Ureter (tissue), 1 donor: ENCODE data around the gene WFIKKN1. TPM values are rescaled to one million over a fixed set of nuclear protein-coding genes. Genes with fewer than 3 reads are reported as not detected.

Source experiments
- DNase-seq: peaks from one replicate; pipeline ENCODE4 v3.0.0-alpha.2; 2020; ENCODE audit warnings: low spot score
- total RNA-seq: library from RNA; stranded (reverse); gene quantifications from one replicate; pipeline ENCODE4 v1.2.4, GENCODE V29; 2023
- donor health status: DM: yes; HTN: yes; CAD: no.

The WFIKKN1 gene
- total RNA-seq, 1 donor from 2014 or later = 0.65 TPM

- no peak for DNase-seq
Measured at GRCh38 chr16:624526-625070, 6.2 kb upstream of the WFIKKN1 start.

DNA sequence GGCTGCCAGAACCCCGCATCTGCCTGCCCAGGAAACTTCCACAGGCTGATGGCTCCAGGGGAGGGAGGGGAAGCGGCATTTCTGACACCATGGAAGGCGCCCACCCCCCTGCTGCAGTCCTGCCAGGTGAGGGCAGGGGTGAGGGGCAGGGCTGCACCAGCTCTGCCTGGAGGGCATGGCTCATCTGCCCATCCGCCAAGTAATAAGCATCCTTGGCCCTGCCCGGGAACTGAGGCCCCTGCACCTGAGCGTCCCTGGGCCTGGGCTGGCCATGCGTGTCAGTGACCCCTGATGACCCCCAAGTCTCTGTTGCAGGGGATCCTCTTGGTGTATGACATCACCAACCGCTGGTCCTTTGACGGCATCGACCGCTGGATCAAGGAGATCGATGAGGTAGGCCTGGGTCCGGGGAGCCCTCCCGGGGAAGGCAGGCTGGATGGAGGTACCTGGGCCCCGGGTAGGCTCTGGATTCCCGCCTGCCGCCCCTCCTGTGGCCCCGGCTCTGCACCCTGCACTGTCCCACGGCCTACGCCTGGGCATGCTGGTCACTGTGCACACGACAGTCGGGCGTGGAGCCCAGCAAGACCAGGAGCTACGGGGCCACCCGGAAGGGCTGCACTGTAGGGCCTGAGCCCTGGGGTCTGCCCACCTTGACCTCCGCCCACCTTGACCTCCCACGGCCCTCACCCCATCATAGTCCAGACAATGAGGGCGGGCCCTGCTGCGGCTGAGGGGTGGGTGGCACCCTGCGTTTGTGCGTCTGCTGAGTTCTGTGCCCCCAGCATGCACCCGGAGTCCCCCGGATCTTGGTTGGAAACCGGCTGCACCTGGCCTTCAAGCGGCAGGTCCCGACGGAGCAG lies 5.4 kb upstream of the WFIKKN1 start:
- no peak for DNase-seq

DNA sequence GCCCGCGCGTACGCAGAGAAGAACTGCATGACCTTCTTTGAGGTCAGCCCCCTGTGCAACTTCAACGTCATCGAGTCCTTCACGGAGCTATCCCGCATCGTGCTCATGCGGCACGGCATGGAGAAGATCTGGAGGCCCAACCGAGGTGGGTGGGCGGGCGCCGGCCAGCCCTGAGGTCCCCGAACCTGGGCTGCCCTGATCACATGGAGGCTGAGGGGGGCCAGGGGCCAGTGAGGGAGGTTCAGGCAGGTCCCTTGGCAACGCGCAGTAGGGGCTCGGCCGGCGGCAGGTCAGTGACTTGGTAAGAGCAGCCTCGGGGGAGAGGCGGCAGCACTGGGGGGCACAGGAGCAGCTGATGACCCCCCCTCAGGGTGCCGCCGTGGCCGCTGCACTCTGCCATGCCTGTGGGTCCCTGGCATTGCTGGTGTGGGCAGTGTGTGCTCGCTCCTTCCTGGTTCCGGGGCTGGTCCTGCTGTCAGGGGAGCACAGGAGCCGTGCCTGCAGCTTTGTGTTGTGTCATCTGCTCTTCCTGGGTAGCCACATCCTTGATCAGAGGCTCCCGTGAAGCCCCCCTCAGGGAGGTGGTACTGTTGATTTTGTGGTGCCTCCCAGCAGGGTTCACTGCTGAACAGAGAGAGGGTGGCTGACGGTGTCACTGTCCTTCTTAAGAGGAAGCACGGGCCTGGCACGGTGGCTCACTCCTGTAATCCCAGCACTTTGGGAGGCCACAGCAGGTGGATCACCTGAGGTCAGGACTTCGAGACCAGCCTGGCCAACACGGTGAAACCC lies 4.6 kb upstream of the WFIKKN1 start:
- no peak for DNase-seq

- DNase-seq = no peak
Measured at GRCh38 chr16:626787-627453, 3.9 kb upstream of the WFIKKN1 start.

DNA sequence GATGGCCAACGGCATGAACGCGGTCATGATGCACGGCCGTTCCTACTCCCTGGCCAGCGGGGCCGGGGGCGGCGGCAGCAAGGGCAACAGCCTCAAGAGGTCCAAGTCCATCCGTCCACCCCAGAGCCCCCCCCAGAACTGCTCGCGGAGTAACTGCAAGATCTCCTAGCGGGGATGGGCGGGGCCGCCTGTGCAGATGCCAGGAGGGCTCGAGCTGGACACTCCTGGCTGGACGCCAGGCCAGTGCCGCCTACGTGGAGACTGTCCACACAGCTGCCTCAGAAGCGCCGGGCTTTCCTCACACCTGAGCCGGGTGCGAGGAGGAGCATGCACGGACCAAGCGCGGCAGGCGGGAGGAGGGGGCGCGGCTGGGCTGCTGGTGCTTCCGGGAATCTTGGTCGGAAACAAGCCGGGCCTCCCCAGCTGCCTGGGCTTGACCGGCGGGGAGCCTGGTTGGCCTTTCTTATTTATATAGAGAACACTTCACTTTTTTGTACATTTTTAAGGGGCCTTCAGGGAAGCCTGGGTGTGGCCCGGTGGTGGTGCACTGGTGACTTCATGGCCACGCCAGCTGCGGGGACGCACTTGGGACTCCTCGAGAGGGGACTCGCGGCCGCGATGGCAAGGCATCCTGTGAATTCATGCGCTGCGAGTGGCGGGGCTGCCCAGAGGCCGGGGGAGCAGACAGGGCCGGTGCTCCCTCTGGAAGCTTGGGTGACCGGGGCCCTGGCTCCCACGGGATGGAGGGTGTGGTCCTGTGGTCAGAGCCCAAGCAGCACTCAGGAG lies 3.1 kb upstream of the WFIKKN1 start:
- DNase-seq = no peak

DNA sequence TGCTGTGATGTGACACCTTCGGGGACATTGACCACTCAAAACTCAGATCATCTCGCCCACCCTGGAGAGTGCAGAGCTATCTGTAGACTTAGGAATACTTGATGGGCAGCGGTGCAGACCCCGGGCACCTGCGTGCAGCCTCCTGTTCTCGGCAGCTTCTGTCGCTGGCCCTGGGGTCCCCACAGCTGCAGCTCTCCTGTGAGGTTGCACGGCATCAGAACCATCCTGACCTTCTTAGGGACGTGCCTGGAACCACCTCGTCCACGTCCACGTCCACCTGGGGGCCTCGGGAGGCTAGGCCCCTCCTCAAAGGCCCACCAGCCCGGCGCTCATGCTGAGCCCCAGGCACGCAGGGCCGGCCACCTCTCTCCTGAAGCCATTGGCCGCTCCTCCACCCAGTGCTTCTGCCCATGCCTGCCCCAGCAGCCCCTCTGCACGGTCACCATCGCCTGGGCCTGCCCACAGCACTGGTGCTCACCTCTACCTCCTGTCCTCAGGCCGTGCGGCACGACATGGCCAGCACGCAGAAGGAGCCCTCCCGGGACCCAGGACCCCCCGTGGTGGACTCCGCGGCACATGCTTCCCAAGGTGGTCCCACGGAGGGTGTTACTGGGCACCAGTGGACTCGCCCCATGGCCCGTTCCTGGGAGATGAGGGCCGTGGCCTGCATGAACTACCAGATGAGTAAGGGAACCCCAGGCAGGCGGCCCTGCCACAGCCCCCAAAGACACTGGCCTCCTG lies 2.3 kb upstream of the WFIKKN1 start:
- DNase-seq = no peak

DNA sequence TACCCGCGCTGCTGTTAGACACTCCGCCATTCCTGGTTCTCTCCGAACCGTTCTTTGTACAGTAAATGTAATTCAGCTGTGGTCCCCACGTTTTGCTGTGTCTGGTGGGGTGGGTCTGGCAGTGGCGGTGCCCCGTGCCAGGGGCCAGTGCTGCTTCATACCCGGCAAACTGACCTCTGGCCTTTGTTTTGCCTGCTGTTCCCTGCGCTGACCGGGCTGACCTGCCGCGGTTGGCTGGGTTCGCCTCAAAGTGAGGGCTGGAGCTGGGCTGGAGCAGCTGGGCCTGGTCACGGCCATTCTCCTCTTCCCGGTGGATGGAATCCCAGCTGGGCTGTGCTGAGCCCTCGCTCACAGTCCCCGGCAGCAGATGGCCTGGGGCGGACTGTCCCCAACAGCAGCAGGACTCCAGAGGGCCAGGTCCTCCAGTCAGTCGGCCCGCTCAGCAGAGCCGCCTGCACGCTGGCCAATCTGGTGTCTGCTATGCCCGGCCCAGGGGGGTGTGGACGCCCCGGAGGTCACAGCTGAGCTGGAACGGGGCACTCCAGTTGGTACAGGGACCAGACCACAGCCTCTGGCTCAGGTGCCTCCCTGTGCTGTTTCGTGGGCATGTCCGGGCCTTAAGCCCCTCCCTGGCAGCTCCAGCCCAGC lies 1.5 kb upstream of the WFIKKN1 start:
- no peak for DNase-seq

- no peak for DNase-seq
Measured at GRCh38 chr16:629833-630248, 944 bp upstream of the WFIKKN1 start.

GRCh38 chr16:630249-630814 lies 453 bp upstream of the WFIKKN1 start:
- no peak for DNase-seq

DNA sequence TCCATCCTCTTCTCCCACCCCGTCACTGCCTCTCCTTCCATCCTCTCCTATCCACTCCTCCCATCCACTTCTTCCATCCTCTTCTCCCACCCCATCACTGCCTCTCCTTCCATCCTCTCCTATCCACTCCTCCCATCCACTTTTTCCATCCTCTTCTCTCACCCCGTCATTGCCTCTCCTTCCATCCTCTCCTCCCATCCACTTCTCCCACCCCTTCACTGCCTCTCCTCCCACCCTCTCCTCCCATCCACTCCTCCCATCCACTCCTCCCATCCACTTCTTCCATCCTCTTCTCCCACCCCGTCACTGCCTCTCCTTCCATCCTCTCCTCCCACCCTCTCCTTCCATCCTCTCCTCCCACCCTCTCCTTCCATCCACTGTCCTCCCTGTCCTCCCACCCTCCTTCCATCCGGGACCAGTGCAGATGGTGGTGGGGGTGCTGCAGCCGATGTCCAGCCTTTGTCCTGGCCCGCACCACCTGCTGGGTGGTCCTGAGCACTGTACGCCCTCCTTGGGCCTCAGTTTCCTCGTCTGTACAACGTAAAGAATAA lies 1.1 kb downstream of the WFIKKN1 start:
- no peak for DNase-seq

DNA sequence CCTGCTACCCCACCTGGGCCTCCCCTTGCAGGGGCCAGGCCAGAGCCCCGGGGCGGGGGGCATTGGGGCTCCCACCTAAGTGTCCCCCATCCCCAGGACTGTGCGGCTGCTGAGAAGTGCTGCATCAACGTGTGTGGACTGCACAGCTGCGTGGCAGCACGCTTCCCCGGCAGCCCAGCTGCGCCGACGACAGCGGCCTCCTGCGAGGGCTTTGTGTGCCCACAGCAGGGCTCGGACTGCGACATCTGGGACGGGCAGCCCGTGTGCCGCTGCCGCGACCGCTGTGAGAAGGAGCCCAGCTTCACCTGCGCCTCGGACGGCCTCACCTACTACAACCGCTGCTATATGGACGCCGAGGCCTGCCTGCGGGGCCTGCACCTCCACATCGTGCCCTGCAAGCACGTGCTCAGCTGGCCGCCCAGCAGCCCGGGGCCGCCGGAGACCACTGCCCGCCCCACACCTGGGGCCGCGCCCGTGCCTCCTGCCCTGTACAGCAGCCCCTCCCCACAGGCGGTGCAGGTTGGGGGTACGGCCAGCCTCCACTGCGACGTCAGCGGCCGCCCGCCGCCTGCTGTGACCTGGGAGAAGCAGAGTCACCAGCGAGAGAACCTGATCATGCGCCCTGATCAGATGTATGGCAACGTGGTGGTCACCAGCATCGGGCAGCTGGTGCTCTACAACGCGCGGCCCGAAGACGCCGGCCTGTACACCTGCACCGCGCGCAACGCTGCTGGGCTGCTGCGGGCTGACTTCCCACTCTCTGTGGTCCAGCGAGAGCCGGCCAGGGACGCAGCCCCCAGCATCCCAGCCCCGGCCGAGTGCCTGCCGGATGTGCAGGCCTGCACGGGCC lies 1.9 kb downstream of the WFIKKN1 start:
- DNase-seq = no peak

- no peak for DNase-seq
Measured at GRCh38 chr16:633336-634050, 2.7 kb downstream of the WFIKKN1 start.

- DNase-seq = no peak
Measured at GRCh38 chr16:634051-634670, 3.4 kb downstream of the WFIKKN1 start.

DNA sequence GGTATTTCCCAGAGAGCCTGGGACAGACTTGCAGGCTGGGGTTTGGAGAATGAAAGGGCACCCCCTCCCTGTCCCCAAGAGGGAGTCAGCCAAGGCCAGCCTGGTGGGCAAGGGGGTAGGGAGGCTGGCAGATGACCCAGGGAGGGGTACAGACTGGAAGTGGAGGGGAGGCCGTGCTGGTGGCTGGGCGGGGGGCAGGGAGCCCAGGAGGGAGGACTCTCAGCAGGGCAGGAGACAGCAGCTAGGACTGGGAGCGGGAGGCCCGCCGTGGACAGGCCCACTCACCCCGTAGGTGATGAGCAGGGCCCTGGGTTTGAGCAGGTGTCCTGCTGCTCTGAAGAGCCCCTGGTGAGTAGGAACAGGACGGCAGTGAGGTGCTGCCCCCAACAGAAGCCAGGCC lies 4.2 kb downstream of the WFIKKN1 start:
- no peak for DNase-seq

DNA sequence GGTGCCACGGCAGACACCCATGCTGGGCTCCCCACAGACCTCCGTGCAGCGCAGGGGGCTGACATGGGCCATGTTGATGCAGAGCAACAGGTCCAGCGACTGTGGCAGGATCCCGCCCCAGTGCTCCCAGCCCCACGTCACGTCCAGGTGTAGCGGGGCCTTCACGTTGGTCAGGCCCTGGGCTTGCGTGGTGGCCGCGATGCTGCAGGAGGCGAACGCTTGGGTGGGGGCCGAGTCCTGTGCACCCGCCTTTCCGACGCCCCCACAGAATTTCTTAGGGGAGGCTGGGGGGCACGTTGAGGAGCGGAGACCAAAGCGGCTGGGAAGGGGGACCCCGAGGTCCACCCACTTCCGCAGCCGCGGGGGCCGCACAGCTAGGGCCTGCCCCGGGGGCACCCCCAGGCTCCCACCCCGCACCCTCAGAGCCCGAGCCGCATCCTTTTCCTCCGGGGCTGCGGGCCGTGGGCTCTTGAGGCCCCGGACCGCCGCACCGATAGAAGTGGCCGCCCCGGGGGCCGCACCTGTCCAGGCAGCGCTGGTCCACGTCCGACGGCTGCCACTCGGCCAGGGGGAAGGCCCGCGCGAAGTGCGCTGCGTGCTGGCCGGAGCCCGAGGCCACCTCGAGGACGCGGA lies 4.9 kb downstream of the WFIKKN1 start:
- DNase-seq = no peak

GRCh38 chr16:636206-637080 lies 5.7 kb downstream of the WFIKKN1 start, which contains the start of gene METTL26:
METTL26 (minus strand) TSS chr16:636305; CDS start chr16:636290, 15 bp downstream.
- DNase-seq = peak; percentile 94
